Neural progenitor cell (in vitro differentiated cells): ENCODE data around the gene CHST12.

Source experiments
- EZH2phosphoT487 ChIP-seq: fragments of 200-600 bp; sonication (generic); IDR thresholded peaks from 2 replicates; pipeline ENCODE4 v1.6.1; 2017; ENCODE audit warnings: antibody characterized with exemption
- TF ChIP-seq, protein P1 (sequence below): fragments of 200-600 bp; sonication (generic); IDR thresholded peaks from 2 replicates; pipeline ENCODE4 v1.5.1; 2017; ENCODE audit warnings: antibody characterized with exemption, mild to moderate bottlenecking

DNA sequence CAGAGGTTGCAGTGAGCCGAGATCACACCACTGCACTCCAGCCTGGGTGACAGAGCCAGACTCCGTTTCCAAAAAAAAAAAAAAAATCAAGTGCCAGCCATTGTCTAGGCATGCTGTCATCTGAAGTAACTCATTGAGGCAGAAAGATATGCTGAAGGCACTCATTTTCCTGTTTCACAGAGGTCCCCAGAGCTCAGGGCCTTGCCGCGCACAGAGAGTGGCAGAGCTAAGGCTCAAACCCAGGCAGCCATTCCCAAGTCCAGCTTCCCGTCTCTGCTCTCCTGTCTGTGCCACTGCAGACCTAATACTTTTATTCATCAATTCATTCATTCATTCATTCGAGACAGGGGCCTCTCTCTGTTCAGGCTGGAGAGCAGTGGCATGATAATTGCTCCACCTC lies 69.3 kb downstream of the CHST12 start:
- TF ChIP-seq, protein P1, sequence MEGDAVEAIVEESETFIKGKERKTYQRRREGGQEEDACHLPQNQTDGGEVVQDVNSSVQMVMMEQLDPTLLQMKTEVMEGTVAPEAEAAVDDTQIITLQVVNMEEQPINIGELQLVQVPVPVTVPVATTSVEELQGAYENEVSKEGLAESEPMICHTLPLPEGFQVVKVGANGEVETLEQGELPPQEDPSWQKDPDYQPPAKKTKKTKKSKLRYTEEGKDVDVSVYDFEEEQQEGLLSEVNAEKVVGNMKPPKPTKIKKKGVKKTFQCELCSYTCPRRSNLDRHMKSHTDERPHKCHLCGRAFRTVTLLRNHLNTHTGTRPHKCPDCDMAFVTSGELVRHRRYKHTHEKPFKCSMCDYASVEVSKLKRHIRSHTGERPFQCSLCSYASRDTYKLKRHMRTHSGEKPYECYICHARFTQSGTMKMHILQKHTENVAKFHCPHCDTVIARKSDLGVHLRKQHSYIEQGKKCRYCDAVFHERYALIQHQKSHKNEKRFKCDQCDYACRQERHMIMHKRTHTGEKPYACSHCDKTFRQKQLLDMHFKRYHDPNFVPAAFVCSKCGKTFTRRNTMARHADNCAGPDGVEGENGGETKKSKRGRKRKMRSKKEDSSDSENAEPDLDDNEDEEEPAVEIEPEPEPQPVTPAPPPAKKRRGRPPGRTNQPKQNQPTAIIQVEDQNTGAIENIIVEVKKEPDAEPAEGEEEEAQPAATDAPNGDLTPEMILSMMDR: no peak
- TF ChIP-seq EZH2phosphoT487: no peak
